Measurements from ENCODE around the gene ROPN1L.
A peak's percentile ranks its signal among the peaks of the same experiment; 100 is the strongest.
"Not testable (repeated sequence)": the region's sequence is repeated elsewhere in the genome, so short reads cannot be mapped to it uniquely, and the experiment has no call there.

Gene ROPN1L

DNA sequence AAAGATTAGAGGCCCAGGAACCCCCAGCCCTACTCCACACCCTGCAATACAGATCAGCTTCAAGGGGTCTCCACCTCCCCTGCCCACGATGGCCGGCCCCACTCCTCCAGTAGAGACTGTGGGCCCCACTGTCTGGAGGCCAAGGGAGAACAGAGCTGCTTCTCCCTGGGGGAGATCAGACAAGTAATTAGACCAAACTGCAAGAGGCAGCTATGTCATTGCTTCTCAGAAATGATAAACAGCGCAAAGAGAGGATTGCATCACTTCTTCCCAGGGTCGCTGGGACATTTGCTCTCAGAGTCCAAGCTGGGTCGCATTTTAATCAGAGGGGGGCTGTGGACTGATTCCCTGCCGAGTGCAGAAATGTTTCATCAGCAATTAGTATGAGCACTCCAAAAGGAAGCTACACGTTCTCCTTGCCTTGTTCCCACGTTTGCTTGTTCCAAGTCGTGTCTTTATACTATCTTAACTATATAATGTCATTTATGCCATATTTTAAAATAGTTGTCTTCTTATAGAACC is 59.9 kb downstream of the ROPN1L start:
- no peak for DNase-seq (ENCODE audit: low read depth)

DNA sequence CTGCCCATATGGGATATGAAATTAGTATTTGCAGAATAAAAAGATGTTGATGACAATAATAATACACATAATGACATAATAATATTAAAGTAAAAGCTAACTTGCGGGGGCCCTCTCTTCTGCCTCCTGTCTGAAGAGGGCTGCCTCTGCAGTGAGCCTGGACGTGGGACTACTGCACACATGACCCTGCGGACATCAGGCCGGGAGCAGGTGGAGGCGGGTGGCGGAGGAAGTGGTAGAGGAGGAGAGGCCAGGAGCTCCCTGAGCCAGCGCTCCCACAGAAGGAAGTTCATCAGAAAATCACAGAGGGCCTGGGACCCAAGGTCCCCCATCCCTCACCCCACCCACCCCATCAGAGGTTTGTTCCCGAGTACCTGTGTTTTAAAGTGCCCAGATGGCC is 60.5 kb downstream of the ROPN1L start:
- no peak for DNase-seq (ENCODE audit: low read depth)

DNA sequence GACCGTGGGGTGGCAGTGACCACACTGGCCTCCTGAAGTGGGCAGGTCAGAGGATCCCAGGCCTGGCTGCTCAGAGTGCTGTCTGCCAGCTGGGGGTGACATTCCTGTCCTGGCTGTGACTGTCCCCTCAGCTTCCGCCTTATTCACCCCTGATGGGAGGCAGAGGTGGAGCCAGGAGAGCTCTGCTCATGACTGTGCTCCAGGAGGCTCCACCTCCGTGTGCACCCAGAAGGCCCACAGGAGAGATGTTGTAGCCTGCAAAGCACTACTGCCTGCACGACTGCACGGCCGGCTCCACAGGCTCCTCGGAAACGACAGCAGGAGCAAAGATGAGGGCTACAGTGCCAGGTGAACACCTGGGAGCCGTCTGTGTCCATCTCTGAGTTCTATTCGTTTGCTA is 60.9 kb downstream of the ROPN1L start:
- DNase-seq (ENCODE audit: low read depth): no peak

DNA sequence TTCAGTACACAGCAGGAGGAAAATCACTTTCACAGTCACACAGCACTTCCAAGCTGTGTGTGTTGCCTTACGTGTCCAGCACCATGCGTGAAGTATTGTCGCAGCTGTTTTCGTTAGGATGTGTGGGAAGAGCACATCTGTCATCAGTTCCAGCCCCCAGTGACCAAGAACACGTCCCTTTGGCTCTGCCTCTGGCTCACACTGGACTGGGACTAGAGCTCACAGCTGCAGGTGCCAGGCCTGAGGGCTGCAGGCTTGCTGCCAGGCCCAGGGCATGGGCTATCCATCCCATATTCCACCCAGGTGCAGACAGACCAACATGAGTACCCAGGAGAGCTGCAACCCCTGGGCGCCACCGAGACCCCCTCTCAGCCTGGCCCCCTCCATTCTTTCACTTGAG is 61.6 kb downstream of the ROPN1L start:
- no peak for DNase-seq (ENCODE audit: low read depth)

DNA sequence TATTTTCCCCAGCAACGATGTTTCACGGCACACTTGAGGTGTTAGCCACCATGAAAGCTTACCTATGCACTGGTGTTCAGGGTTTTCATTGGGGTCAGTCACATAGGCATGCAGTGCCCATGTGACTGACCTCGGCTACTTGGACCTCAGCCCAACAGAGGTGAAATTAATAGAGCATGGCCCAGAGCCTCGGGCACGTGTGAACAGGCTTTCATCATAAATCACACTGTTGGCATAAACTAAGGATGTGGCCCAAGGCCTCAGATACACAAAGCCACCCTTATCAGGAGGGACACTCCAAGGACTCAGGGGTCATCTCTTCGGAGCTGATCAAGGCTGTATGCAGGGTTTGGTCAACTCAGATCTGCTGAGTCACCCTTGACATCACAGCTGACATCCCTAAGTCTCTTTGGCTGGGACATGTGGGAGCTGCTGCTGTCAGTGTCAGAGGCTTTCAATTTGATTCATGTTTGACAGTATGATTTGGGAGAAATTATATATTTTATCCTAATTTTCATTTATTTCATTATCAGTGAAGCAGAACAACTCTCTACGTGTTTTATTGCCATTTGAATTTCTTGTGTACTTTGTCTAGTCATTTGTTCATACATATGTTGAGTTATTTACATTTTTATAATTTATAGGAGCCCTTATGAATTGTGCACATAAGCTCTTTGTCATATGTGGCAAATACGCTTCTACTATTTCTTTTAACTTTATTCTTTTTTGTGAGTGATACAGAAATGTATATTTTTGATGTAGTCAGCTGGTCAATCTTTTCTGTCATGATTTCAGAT is 62.5 kb downstream of the ROPN1L start:
- no peak for DNase-seq (ENCODE audit: low read depth)

DNA sequence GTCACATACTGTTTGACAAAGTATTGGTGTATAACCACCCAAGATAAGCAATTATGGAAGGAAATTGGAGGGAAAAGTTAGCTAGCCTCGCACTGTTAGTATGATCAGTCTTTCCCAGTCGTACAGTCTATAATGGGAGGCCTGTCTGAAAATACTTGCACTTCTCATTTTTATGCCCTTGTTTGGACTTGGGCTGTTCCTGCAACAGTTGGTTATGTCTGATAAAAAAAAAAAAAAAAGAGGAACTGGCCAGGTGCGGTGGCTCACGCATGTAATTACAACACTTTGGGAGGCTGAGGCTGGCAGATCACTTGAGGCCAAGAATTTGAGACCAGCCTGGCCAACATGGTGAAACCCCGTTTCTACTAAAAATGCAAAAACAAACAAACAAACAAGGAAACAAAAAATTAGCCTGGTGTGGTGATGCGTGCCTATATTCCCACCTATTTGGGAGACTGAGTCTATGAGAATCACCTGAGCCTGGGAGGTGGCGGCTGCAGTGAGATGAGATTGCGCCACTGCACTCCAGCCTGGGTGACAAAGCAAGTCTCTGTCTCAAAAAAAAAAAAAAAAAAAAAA is 63.9 kb downstream of the ROPN1L start:
- DNase-seq (ENCODE audit: low read depth): no peak

DNA sequence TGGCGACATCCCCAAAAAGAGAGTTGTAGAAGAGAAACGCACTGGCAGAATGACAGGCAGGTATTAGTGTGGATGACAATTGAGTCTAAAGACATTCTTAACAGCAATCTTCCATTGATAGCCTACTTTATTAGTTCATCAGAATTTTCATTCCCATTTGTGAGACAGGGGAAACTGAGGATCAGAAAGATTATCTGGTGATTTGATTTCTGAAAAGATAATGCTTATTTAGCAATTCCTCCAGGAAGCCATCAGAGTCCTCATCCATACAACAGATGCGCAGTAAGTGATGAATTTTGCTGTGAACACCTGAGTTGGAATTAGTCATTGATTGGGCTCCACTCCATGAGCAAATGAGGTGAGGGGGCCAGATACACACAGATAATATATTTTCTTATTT is 64.9 kb downstream of the ROPN1L start:
- no peak for DNase-seq (ENCODE audit: low read depth)

DNA sequence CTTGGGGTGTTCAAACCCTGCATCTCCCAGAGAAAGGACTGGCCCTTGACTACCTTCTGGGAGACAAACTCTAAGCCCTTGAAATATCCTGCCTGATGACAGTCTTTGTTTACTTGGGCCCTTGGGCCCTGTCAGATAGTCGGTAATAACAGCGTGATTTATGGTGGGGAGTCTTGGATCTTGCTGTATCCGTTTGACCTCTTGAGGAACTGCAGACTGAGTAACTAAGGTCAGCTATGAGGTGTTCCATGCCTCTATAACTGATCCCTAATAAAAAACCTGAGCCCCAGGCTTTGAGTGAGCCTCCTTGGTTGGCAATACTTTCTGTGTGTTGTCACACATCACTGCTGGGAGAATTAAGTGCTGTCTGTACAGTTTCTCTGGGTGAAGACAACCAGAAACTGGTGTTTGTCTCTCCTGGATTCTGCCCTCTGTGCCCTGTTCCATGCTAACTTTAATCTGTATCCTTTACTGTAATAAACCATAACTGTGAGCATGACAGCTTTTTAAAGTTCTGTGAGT is 66.0 kb downstream of the ROPN1L start:
- DNase-seq (ENCODE audit: low read depth): peak; percentile 66

DNA sequence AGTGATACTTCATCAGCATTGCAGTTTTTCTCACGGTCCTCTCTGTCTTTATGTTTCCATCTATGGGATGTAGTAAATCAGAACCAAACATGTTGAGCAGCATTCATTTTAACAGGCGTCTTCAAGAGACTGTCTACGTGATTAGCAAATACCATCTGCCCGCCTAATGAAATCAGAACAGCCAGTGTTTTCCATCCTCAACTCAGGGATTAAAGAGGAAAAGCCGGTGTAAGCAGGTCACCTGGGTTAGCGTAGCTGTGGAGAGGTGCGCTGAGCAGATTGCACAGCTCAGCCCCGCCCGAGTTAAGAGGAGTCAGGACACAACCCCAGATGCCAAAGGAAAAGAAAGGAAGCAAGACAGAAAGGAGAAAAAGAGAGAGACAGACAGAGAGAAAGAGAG is 67.9 kb downstream of the ROPN1L start:
- DNase-seq (ENCODE audit: low read depth): no peak

DNA sequence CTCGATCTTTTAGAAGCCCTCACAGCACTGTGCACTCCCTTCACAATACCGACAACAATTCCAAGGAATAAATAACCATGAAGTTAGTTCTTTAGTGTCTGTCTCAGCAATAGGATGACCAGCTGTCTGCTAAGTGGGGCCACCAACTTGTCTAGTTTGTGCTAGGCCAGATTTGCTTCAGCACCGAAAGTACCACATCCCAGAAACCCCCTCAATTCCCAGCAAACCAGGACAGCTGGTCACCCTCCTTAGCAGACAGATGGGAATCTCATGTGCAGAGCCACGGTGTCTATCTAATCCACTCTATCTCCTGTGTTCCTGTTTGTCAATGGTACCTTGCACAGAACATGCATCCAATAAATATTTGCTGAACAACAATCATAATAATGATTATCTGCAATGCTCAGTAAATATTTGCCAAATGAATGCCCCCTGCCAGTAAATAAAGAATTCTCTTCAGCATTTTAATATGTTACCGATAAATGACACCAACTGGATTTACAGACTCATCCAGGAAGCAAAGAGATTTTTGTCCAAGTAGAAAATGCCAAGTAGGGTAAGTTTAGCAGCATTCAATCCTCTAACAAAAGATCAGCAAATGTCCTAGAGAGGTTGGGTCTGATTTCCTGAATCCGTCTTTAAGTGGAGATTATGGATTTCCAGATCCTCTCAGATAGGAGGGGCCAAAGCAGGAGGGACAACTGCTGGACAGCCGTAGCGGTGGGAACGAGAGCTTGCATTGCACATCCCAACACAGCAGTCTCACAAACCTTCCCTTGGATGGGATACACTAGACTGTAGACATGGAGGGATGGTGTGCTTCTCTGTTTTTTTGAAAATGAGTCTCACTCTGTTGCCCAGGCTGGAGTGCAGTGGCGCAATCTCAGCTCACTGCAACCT is 70.3 kb downstream of the ROPN1L start:
- no peak for DNase-seq (ENCODE audit: low read depth)

DNA sequence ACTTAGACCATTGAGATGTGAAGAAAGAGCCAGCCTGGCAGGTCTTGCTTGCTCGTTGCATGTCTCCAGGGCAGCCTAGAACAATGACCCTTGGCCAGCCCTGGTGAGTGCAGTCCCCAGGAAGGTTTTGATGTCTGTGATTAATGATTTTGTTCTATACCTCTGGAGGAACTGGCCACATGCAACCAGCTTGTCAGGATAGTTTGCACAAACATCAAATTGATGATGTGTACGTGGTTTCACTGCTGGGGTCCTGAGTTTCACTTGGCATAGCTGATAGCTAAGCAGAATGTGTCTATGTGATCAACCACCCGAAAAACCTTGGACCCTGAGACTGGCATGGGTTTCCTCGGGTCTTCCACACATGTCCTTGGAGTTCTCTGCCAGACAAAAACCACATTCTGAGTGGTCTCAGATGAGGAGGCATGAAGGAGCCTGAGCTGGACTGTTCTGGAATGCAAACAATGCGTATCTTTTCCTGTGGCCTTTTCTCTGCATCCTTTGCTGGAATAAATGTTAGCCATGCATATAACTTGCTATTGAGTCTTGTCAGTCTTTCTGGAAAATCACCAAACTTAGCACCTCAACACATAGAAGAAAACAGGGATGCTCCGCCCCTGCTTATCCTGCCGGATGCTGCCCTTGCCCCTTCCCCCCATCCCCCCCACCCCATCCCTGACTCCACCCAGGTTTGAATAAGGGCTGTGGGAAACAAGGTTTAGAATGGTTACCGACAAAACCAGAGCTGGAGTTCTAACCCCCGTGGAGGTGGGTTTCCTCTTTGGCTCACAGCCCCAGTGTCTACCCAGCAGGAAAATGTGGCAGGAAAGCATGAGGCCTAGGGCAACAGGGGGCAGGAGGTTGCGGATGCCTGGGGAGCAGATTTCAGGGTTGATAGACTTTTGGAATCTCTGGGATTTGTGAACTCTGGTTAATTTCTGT is 72.1 kb downstream of the ROPN1L start:
- peak; percentile 50 for DNase-seq (ENCODE audit: low read depth)

DNA sequence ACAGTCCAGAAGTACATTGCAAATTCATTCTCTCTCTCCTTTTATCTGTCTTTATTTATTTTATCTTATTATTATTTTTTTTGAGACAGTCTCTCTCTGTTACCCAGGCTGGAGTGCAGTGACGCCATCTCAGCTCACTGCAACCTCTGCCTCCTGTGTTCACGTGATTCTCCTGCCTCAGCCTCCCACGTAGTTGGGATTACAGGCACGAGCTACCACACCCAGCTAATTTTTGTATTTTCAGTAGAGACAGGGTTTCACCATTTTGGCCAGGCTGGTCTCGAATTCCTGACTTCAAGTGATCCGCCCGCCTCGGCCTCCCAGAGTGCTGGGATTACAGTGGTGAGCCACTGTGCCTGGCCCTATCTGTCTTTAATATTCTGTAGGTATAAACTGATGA is 72.9 kb downstream of the ROPN1L start:
- not testable (repeated sequence) for DNase-seq (ENCODE audit: low read depth)
